K562 (cell line): ENCODE data around the gene HOXB7. TPM values are rescaled to one million over a fixed set of nuclear protein-coding genes. Genes with fewer than 3 reads are reported as not detected.

Experiments
- CBFA2T3 ChIP-seq: fragments of 450-650 bp; IDR thresholded peaks from 2 replicates; pipeline ENCODE4 v1.6.1; 2017
- GATA2 ChIP-seq: sonication (generic); formaldehyde crosslinking; IDR thresholded peaks from 2 replicates; pipeline ENCODE4 v1.4.0; 2020; ENCODE audit warnings: mild to moderate bottlenecking, missing genetic modification reagents
- GTF2E2 ChIP-seq: fragments of 200-800 bp; sonication (Bioruptor generic); IDR thresholded peaks from 2 replicates; pipeline ENCODE4 v1.6.1; 2016; ENCODE audit warnings: missing genetic modification characterization, missing compliant biosample characterization
- POU5F1 ChIP-seq: fragments of 150-350 bp; IDR thresholded peaks from 2 replicates; pipeline ENCODE4 v1.6.1; 2014; ENCODE audit warnings: borderline replicate concordance, low read length, low read depth, mild to moderate bottlenecking; ENCODE audit not compliant: partially characterized antibody
- RAD51 ChIP-seq: fragments of 450-650 bp; IDR thresholded peaks from 2 replicates; pipeline ENCODE4 v1.7.1; 2016; ENCODE audit warnings: low read depth, mild to moderate bottlenecking, borderline replicate concordance
- RBFOX2 ChIP-seq: fragments of 200-400 bp; formaldehyde crosslinking; IDR thresholded peaks from 2 replicates; pipeline ENCODE4 v1.6.1; 2017; ENCODE audit warnings: low read depth, mild to moderate bottlenecking, low read length, moderate library complexity
- RBM14 ChIP-seq: fragments of 200-400 bp; formaldehyde crosslinking; IDR thresholded peaks from 2 replicates; pipeline ENCODE4 v1.6.1; 2018; ENCODE audit warnings: low read depth, mild to moderate bottlenecking, low read length, moderate library complexity, borderline replicate concordance; ENCODE audit not compliant: insufficient read depth
- SMAD4 ChIP-seq: fragments of 250-450 bp; sonication (Bioruptor Pico); conservative IDR thresholded peaks from 2 replicates; pipeline ENCODE4 v1.8.0; 2021; ENCODE audit warnings: inconsistent platforms, mild to moderate bottlenecking, moderate library complexity
- SNIP1 ChIP-seq: fragments of 450-650 bp; IDR thresholded peaks from 2 replicates; pipeline ENCODE4 v1.7.1; 2017; ENCODE audit warnings: low read depth, mild to moderate bottlenecking
- TAF1 ChIP-seq: IDR thresholded peaks from 2 replicates; pipeline ENCODE4 v1.6.1; 2011; ENCODE audit warnings: mild to moderate bottlenecking, low read length, moderate library complexity; ENCODE audit not compliant: insufficient read depth, control insufficient read depth, severe bottlenecking; ENCODE audit errors: extremely low read depth
- TEAD4 ChIP-seq, 2 experiments: sonication (generic) in 1 of 2; formaldehyde crosslinking in 1 of 2; IDR thresholded peaks; 2 replicates each; pipeline versions ENCODE4 v1.6.1 to v1.8.0; 2012 to 2022; ENCODE audit warnings: borderline replicate concordance in 1 of 2, inconsistent platforms in 1 of 2, low read length in 1 of 2, mild to moderate bottlenecking in 1 of 2, missing genetic modification reagents in 1 of 2
- TFAM ChIP-seq: fragments of 250-450 bp; sonication (Bioruptor Pico); conservative IDR thresholded peaks from 2 replicates; pipeline ENCODE4 v1.5.0; 2021; ENCODE audit warnings: mild to moderate bottlenecking, moderate library complexity
- ZBTB7A ChIP-seq: IDR thresholded peaks from 2 replicates; pipeline ENCODE4 v1.6.1; 2011; ENCODE audit warnings: low read depth, mild to moderate bottlenecking, low read length, moderate library complexity, borderline replicate concordance; ENCODE audit not compliant: control insufficient read depth
- ZNF140 ChIP-seq: fragments of 250-450 bp; sonication (Bioruptor Pico); IDR thresholded peaks from 2 replicates; pipeline ENCODE4 v1.8.0; 2021; ENCODE audit warnings: moderate library complexity, mild to moderate bottlenecking, inconsistent platforms
- ZNF518B ChIP-seq: fragments of 250-450 bp; sonication (Bioruptor Pico); IDR thresholded peaks from 2 replicates; pipeline ENCODE4 v1.5.0; 2021; ENCODE audit warnings: mild to moderate bottlenecking, moderate library complexity
- ZNF584 ChIP-seq: fragments of 200-800 bp; sonication (Bioruptor generic); IDR thresholded peaks from 2 replicates; pipeline ENCODE4 v1.6.1; 2016; ENCODE audit warnings: low read depth, mild to moderate bottlenecking, missing genetic modification characterization, missing compliant biosample characterization
- ZNF589 ChIP-seq: fragments of 200-800 bp; sonication (Bioruptor generic); IDR thresholded peaks from 2 replicates; pipeline ENCODE4 v1.6.1; 2016; ENCODE audit warnings: low read depth, missing genetic modification characterization, missing compliant biosample characterization
- ZNF695 ChIP-seq: fragments of 450-650 bp; formaldehyde crosslinking; IDR thresholded peaks from 2 replicates; pipeline ENCODE4 v1.4.0; 2020; ENCODE audit warnings: mild to moderate bottlenecking, moderate library complexity
- polyA plus RNA-seq, 8 experiments: library from polyadenylated mRNA; depleted of rRNA in 4 of 8; stranded (reverse) in 5 of 8; unstranded in 3 of 8; fragments of >200 nt; fragmentation: Nextera tagmentation in 2 of 8; fragmentation: Illumina TruSeq in 1 of 8; extraction: Ambion mirVana in 2 of 8; extraction: Trizol in 1 of 8; gene quantifications; 2 replicates each; pipeline versions ENCODE4 v1.2.1 to v1.2.3, GENCODE V29; 2011 to 2014; ENCODE audit warnings: inconsistent platforms in 1 of 8, missing spikeins in 1 of 8
- total RNA-seq, 7 experiments: library from RNA; depleted of rRNA in 6 of 7; stranded (reverse); fragments of >200 nt in 6 of 7; fragmentation: Illumina TruSeq in 2 of 7; extraction: Trizol in 2 of 7; gene quantifications; 2 replicates each; pipeline versions ENCODE4 v1.2.1 to v1.2.3, GENCODE V29; 2011 to 2021; ENCODE audit warnings: low replicate concordance in 1 of 7
- TF ChIP-seq, protein P1 (sequence below), 2 experiments: IDR thresholded peaks; 2 replicates each; pipeline ENCODE4 v1.6.1; 2012; ENCODE audit warnings: improper control_type of control experiment in 2 of 2, low read depth in 2 of 2, low read length in 2 of 2, borderline replicate concordance in 1 of 2
- TF ChIP-seq, protein P2 (sequence below): fragments of 450-650 bp; IDR thresholded peaks from one replicate; pipeline ENCODE4 v1.6.1; 2018; ENCODE audit warnings: mild to moderate bottlenecking, moderate library complexity; ENCODE audit not compliant: partially characterized antibody

Gene HOXB7
- total and polyA plus RNA-seq, 9 of the 15 experiments (the other 6 are each of a cell fraction or from before 2014, with no cell fraction given), result 5.5 to 16.7 (median 8.3) TPM

GRCh38 chr17:48577946-48578615, 32.7 kb downstream of the HOXB7 start, which contains the start of gene HOXB4 (continued):
- peak; percentile 31; the same call in 1 of the 2 replicates for TF ChIP-seq TEAD4 (IDR thresholded peaks at IDR 0.05; ENCODE audit: low read length)
- TF ChIP-seq TEAD4 (CRISPR knock-in tag; IDR thresholded peaks at IDR 0.05; ENCODE audit: borderline replicate concordance), result no peak
- TF ChIP-seq SNIP1, result no peak
- no peak for TF ChIP-seq ZNF140 (CRISPR knock-in tag)
- peak; percentile 90 for TF ChIP-seq RAD51
- no peak for TF ChIP-seq RBM14
- TF ChIP-seq ZNF589, result no peak
- TF ChIP-seq, protein P1, sequence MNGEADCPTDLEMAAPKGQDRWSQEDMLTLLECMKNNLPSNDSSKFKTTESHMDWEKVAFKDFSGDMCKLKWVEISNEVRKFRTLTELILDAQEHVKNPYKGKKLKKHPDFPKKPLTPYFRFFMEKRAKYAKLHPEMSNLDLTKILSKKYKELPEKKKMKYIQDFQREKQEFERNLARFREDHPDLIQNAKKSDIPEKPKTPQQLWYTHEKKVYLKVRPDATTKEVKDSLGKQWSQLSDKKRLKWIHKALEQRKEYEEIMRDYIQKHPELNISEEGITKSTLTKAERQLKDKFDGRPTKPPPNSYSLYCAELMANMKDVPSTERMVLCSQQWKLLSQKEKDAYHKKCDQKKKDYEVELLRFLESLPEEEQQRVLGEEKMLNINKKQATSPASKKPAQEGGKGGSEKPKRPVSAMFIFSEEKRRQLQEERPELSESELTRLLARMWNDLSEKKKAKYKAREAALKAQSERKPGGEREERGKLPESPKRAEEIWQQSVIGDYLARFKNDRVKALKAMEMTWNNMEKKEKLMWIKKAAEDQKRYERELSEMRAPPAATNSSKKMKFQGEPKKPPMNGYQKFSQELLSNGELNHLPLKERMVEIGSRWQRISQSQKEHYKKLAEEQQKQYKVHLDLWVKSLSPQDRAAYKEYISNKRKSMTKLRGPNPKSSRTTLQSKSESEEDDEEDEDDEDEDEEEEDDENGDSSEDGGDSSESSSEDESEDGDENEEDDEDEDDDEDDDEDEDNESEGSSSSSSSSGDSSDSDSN (IDR thresholded peaks at IDR 0.05; ENCODE audit: borderline replicate concordance in 1 of 2, low read depth in 2 of 2, low read length in 2 of 2), result peak; percentile 54 to 80; a peak in 2 of 4 replicates
- no peak for TF ChIP-seq CBFA2T3
- peak; percentile 56; the same call in 1 of the 2 replicates for TF ChIP-seq RBFOX2
- peak; percentile 44 for TF ChIP-seq TAF1
- TF ChIP-seq, protein P2, sequence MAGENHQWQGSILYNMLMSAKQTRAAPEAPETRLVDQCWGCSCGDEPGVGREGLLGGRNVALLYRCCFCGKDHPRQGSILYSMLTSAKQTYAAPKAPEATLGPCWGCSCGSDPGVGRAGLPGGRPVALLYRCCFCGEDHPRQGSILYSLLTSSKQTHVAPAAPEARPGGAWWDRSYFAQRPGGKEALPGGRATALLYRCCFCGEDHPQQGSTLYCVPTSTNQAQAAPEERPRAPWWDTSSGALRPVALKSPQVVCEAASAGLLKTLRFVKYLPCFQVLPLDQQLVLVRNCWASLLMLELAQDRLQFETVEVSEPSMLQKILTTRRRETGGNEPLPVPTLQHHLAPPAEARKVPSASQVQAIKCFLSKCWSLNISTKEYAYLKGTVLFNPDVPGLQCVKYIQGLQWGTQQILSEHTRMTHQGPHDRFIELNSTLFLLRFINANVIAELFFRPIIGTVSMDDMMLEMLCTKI, result no peak
- TF ChIP-seq ZNF584 (CRISPR knock-in tag), result no peak
- 0 out of 2 replicates have a peak, but pooled peaks have one; percentile 31 for TF ChIP-seq GATA2 (CRISPR knock-in tag)
- TF ChIP-seq ZBTB7A, result peak; percentile 79; the same call in 1 of the 2 replicates
- TF ChIP-seq ZNF695 (CRISPR knock-in tag), result no peak
- no peak for TF ChIP-seq SMAD4 (CRISPR knock-in tag)
- no peak for TF ChIP-seq TFAM
- peak; percentile 48; the same call in 1 of the 2 replicates for TF ChIP-seq GTF2E2 (tag)
- no peak for TF ChIP-seq POU5F1
- TF ChIP-seq ZNF518B (CRISPR knock-in tag), result no peak
